AG09319 (cell line): ENCODE results near the gene GNAT2.

Source experiments
- DNase-seq: peaks from one replicate; pipeline ENCODE4 v3.0.0-alpha.2; 2010; ENCODE audit warnings: low read depth; ENCODE audit errors: extremely low read depth
- TF ChIP-seq, protein P1 (sequence below): IDR thresholded peaks from 2 replicates; pipeline ENCODE4 v1.5.1; 2011; ENCODE audit warnings: low read depth, mild to moderate bottlenecking, inconsistent platforms, low read length, moderate library complexity

GNAT2 gene

DNA sequence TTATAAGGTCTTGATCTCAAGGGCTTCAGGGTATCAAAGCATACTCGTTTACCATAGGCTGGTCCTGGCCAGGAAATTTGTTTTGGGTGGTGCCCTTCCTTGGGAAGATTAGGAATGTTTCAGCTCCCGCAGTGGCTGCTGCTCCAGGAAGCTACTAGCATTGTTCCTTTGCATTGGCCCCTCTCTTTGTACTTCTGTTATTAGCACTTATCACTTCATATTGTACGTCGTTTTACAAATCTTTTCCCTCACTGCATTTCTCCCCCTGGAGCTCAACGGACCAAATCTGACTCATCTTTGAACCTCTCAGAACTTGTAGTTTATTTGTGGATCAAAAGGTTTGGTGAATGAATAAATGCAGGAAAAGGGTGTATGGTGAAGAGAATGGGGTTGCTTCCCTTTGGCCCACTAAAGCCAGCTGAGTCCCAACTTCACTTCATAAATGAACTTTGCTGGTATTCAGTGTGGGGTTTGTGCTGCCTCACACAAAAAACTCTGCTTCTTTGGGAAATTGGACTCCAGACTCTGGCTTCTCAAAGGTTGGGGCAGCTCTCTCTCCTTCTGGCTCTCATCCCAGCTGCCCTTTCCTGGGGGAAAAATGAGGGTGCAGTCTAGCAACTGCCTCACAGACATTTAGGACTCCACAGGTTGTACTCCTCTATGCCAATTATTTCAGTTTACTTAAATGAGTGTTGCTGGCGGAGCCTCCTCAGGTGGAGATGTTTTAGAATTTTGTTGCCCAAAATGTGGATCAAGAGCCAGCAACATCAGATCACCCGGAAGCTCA lies 5.9 kb downstream of the GNAT2 start:
- DNase-seq = no peak
- TF ChIP-seq, protein P1, sequence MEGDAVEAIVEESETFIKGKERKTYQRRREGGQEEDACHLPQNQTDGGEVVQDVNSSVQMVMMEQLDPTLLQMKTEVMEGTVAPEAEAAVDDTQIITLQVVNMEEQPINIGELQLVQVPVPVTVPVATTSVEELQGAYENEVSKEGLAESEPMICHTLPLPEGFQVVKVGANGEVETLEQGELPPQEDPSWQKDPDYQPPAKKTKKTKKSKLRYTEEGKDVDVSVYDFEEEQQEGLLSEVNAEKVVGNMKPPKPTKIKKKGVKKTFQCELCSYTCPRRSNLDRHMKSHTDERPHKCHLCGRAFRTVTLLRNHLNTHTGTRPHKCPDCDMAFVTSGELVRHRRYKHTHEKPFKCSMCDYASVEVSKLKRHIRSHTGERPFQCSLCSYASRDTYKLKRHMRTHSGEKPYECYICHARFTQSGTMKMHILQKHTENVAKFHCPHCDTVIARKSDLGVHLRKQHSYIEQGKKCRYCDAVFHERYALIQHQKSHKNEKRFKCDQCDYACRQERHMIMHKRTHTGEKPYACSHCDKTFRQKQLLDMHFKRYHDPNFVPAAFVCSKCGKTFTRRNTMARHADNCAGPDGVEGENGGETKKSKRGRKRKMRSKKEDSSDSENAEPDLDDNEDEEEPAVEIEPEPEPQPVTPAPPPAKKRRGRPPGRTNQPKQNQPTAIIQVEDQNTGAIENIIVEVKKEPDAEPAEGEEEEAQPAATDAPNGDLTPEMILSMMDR = no peak

DNA sequence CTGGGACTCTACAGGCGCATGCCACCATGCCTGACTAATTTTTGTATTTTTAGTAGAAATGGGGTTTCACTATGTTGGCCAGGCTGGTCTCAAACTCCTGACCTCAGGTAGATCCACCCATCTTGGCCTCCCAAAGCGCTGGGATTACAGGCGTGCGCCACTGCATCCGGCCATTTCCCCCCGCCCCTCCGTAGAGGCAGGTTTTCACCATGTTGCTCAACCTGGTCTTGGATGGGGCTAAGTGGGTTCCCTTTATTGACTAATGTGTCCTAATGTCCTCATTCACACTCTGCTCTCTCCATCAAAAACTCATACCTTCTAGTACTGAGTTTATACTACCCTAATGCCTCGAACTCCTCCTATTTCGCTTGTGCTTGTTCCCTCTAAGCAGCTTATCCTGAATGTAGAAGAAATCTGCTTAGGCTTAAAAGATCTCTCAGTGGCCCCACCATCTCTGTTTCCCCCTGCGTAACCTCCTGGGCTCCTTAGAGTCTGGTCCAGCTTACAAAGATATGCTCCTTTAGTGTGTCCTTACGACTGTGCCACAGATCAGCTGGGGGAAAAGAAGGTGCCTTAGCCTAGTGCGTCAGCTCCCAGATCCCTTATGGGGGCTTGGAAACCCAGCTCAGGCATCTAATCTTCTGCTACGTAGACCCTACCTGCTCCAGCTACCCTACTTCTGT lies 8.0 kb downstream of the GNAT2 start:
- TF ChIP-seq, protein P1 = no peak
- DNase-seq = no peak

DNA sequence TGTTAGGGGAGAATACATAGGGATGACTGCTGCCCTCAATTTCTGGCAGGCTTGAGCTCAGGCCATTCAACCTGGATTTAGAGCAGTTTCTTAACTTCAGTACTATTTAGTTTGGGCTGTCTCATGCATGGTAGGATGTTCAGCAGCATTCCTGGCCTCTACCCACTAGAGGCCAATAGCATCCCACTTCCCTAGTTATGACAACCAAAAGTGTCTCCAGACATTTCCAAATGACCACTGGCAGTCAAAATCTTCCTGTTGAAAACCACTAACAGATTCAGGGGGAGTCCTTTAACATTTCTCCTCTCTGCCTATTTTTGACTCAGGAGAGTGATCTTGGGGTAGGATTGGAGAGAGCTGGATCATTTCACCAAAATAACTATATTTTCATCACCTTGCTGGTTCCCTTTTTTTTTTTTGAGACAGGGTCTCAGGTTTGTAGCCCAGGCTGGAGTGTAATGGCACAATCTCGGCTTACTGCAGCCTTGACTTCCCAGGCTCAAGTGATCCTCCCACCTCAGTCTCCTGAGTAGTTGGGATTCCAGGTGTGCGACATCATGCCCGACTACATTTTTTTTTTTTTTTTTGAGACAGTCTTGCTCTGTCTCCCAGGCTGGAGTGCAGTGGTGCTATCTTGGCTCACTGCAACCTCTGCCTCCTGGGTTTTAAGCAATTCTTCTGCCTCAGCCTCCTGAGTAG lies 8.7 kb downstream of the GNAT2 start:
- no peak for DNase-seq
- TF ChIP-seq, protein P1 = no peak; the same call in 1 of the 2 replicates

DNA sequence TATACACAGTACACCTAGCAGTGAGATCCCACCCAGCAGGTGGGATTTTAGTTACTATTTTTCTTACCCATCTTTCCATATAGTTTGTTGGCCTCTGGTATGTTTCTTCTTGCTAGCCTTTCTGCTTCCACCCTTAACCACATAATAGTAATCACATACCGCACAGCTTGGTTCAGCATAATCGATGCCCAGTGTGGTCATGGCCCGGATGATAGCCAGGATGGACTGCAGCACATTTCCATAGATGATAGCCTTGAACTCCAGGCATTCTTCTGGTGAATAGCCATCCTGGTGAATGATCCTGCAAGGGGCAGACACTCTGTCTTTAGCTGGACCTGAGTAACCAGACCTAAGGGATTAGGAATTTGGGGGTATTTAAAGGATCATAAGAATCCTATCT lies 9.5 kb downstream of the GNAT2 start:
- no peak for DNase-seq
- TF ChIP-seq, protein P1 = no peak

DNA sequence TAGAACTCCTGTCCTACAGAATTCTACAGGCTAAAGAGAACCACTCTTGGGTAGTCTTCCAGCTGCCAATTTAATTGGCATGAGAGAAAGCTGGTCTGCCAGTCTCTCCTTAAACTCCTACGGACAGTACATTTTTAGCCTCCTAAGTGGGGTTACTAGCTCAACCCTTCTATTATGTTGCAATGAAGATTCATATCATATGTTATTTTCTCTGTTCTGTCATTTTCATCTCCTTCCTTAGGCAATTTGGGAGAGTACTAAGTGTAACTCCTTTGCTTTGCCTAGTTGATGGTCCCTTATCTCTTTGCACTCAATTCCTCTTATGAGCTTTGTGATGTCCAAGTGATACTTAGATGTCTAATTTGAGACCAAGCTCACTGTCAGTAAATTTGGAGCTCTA lies 14.0 kb downstream of the GNAT2 start:
- no peak for DNase-seq
- TF ChIP-seq, protein P1 = no peak

DNA sequence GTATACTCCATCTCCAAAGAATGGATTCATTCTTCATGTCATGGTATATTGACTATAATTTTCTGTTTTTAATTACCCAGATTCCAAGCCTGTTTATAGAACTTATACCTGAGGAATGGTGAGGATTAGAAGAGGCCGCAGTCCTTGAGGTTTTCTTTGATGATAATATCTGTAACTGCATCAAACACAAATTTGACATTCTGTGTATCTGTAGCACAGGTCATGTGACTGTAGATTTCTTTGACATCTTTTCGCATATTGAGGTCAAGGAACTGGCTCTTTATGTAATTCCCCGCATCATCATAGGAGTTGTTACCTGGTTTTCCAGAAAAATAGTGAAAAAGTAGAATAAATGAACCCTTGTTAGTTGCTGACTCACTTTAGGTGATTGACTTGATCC lies 16.2 kb downstream of the GNAT2 start:
- no peak for DNase-seq
- TF ChIP-seq, protein P1 = no peak

DNA sequence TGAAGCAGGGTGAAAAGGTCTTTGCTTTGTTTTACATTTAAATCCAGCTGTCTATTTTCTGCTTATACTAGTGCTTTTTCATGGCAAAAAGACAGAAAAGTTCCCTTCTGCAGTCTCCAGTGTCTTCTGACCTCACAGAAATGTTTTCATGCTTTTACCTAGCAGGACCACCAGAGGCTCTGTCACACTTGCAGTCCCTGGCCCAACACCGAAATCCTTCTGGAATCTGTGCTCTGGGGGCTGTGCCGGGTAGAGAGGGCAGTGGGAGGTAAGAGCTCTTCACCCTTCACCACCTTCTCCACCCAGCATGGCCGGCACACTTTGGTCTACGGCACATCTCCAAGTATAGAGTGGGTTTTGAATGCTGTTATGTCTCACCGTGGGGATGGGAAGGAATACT lies 20.8 kb downstream of the GNAT2 start:
- TF ChIP-seq, protein P1 = no peak
- no peak for DNase-seq
